ENCODE results near the gene GSTA4. TPM values are rescaled to one million over a fixed set of nuclear protein-coding genes. Genes with fewer than 3 reads are reported as not detected.

Gene GSTA4
- total RNA-seq, 1 experiment from 2014 or later, result 30.8 TPM

DNA sequence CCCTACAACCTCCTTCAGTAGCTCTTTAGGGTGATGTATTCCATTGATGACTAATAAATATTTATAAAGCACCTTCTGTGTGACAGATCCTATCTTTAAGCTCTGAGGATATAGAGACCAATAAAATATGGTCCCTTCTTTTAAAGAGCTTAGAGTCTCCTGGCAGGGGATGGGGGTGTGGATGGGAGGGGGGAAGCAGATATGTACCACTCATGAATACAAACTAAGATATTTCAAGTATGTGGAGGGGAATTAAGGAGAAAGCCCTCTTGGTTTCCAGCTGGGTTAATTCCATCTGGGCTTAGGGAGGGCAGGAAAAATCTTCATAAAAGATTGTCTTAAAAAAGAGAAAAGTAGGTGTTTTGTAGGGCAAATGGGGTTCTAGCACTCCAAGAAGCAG lies 48.5 kb upstream of the GSTA4 start:
- Histone ChIP-seq H3K4me1 (ENCODE audit: insufficient read depth, low read length, poor library complexity, severe bottlenecking) (peaks cover 29% of the 10 kb centered on the region), H3K9me3 (ENCODE audit: low read depth, low read length, poor library complexity, severe bottlenecking) (no peaks in the 10 kb centered on the region), H3K4me3 (ENCODE audit: low read depth, low read length, poor library complexity, severe bottlenecking) (no peak overlapping the region), H3K27me3 (replicated peaks; ENCODE audit: insufficient read depth, low read depth, low read length, poor library complexity) (no peaks in the 10 kb centered on the region), H3K27ac (ENCODE audit: low read depth, low read length, poor library complexity, severe bottlenecking) (peak overlapping the region; percentile 45), H3K36me3 (ENCODE audit: insufficient read depth, low read length, poor library complexity, severe bottlenecking) (no peaks in the 10 kb centered on the region)
- no TSS peak for BruUV-seq (replicated peaks)
- POLR2A ChIA-PET (ENCODE audit: low non-redundant PET), result interaction anchor here (0.6 kb wide), 1 partner anchor 12 kb away, joined by 4 read pairs; no protein-coding TSS in a partner anchor
- TF ChIP-seq, protein P1, sequence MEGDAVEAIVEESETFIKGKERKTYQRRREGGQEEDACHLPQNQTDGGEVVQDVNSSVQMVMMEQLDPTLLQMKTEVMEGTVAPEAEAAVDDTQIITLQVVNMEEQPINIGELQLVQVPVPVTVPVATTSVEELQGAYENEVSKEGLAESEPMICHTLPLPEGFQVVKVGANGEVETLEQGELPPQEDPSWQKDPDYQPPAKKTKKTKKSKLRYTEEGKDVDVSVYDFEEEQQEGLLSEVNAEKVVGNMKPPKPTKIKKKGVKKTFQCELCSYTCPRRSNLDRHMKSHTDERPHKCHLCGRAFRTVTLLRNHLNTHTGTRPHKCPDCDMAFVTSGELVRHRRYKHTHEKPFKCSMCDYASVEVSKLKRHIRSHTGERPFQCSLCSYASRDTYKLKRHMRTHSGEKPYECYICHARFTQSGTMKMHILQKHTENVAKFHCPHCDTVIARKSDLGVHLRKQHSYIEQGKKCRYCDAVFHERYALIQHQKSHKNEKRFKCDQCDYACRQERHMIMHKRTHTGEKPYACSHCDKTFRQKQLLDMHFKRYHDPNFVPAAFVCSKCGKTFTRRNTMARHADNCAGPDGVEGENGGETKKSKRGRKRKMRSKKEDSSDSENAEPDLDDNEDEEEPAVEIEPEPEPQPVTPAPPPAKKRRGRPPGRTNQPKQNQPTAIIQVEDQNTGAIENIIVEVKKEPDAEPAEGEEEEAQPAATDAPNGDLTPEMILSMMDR (conservative IDR thresholded peaks at IDR 0.05; ENCODE audit: low read depth, low read length), result no peak
- TF ChIP-seq EZH2 (IDR thresholded peaks at IDR 0.05; ENCODE audit: borderline replicate concordance, low read depth, low read length, poor library complexity, severe bottlenecking), result no peak
- intact Hi-C loops (cut with micrococcal nuclease; ENCODE audit: unreplicated experiment), result loop anchor here (5.0 kb wide), 1 partner anchor 46 kb away; the partner anchor contains the start of gene GSTA4
- DNase-seq (ENCODE audit: low spot score), result peak; percentile 89
- CTCF ChIA-PET, result interaction anchor here (0.5 to 1.3 kb wide), 3 partner anchors 47 to 672 kb away, joined by 5 to 6 read pairs (median 5); no protein-coding TSS in a partner anchor

- H3K36me3 ChIP-seq (ENCODE audit: insufficient read depth, low read length, poor library complexity, severe bottlenecking), result no peaks in the 10 kb centered on the region
- CTCF ChIA-PET, result no interaction called here
- peak; percentile 25 for DNase-seq (ENCODE audit: low spot score)
These were observed 47.0 kb upstream of the GSTA4 start for GRCh38 chr6:53042112-53042511.

GRCh38 chr6:53041356-53041755 lies 46.3 kb upstream of the GSTA4 start:
- ChIA-PET POLR2A (ENCODE audit: low non-redundant PET) (no interaction called here), CTCF (no interaction called here)
- no peak overlapping the region for H3K4me3 ChIP-seq (ENCODE audit: low read depth, low read length, poor library complexity, severe bottlenecking)
- BruUV-seq (replicated peaks), result no TSS peak
- no peak for DNase-seq (ENCODE audit: low spot score)
- no peaks in the 10 kb centered on the region for H3K36me3 ChIP-seq (ENCODE audit: insufficient read depth, low read length, poor library complexity, severe bottlenecking)
- no peaks in the 10 kb centered on the region for H3K27me3 ChIP-seq (replicated peaks; ENCODE audit: insufficient read depth, low read depth, low read length, poor library complexity)
- intact Hi-C loops (cut with micrococcal nuclease; ENCODE audit: unreplicated experiment), result loop anchor here (5.0 kb wide), 1 partner anchor 44 kb away; the partner anchor contains the start of gene GSTA4
- peaks cover 29% of the 10 kb centered on the region for H3K4me1 ChIP-seq (ENCODE audit: insufficient read depth, low read length, poor library complexity, severe bottlenecking)
- TF ChIP-seq, protein P1 (conservative IDR thresholded peaks at IDR 0.05; ENCODE audit: low read depth, low read length), result no peak
- no peak for TF ChIP-seq EZH2 (IDR thresholded peaks at IDR 0.05; ENCODE audit: borderline replicate concordance, low read depth, low read length, poor library complexity, severe bottlenecking)
- H3K27ac ChIP-seq (ENCODE audit: low read depth, low read length, poor library complexity, severe bottlenecking), result no peak overlapping the region
- no peaks in the 10 kb centered on the region for H3K9me3 ChIP-seq (ENCODE audit: low read depth, low read length, poor library complexity, severe bottlenecking)

More at GRCh38 chr6:53042112-53042511, 47.0 kb upstream of the GSTA4 start:
- no peaks in the 10 kb centered on the region for H3K9me3 ChIP-seq (ENCODE audit: low read depth, low read length, poor library complexity, severe bottlenecking)
- no peak overlapping the region for H3K27ac ChIP-seq (ENCODE audit: low read depth, low read length, poor library complexity, severe bottlenecking)
- H3K27me3 ChIP-seq (replicated peaks; ENCODE audit: insufficient read depth, low read depth, low read length, poor library complexity), result no peaks in the 10 kb centered on the region
- H3K4me1 ChIP-seq (ENCODE audit: insufficient read depth, low read length, poor library complexity, severe bottlenecking), result peaks cover 29% of the 10 kb centered on the region
- H3K4me3 ChIP-seq (ENCODE audit: low read depth, low read length, poor library complexity, severe bottlenecking), result no peak overlapping the region
- POLR2A ChIA-PET (ENCODE audit: low non-redundant PET), result no interaction called here
- intact Hi-C loops (cut with micrococcal nuclease; ENCODE audit: unreplicated experiment), result loop anchor here (5.0 kb wide), 1 partner anchor 45 kb away; the partner anchor contains the start of gene GSTA4
- TF ChIP-seq, protein P1 (conservative IDR thresholded peaks at IDR 0.05; ENCODE audit: low read depth, low read length), result no peak
- TF ChIP-seq EZH2 (IDR thresholded peaks at IDR 0.05; ENCODE audit: borderline replicate concordance, low read depth, low read length, poor library complexity, severe bottlenecking), result no peak
- no TSS peak for BruUV-seq (replicated peaks)
